Effector memory CD4-positive, alpha-beta T cell (primary cell): ENCODE results near the gene DAAM2.

Experiments
- DNase-seq, 3 donors: peaks; one replicate each; pipeline ENCODE4 v3.0.0-alpha.2; 2020
- H3K27ac ChIP-seq: 2 replicates; pipeline ENCODE4 v1.7.0; 2013; ENCODE audit warnings: mild to moderate bottlenecking, low read length, moderate library complexity; ENCODE audit not compliant: insufficient read depth, poor library complexity, severe bottlenecking
- H3K27me3 ChIP-seq: replicated peaks from 2 replicates; pipeline ENCODE4 v1.7.0; 2013; ENCODE audit warnings: mild to moderate bottlenecking, low read length; ENCODE audit not compliant: insufficient read depth, control insufficient read depth, poor library complexity, severe bottlenecking
- H3K36me3 ChIP-seq: 2 replicates; pipeline ENCODE4 v1.7.0; 2013; ENCODE audit warnings: mild to moderate bottlenecking, low read length, moderate library complexity; ENCODE audit not compliant: control insufficient read depth, insufficient read depth
- H3K4me1 ChIP-seq: 2 replicates; pipeline ENCODE4 v1.7.0; 2013; ENCODE audit warnings: low read length, mild to moderate bottlenecking; ENCODE audit not compliant: control insufficient read depth, insufficient read depth, poor library complexity, severe bottlenecking
- H3K4me3 ChIP-seq: 2 replicates; pipeline ENCODE4 v1.7.0; 2013; ENCODE audit warnings: low read length, low read depth, mild to moderate bottlenecking; ENCODE audit not compliant: insufficient read depth, poor library complexity, severe bottlenecking
- H3K9me3 ChIP-seq: 2 replicates; pipeline ENCODE4 v1.7.0; 2013; ENCODE audit warnings: mild to moderate bottlenecking, low read length, moderate library complexity; ENCODE audit not compliant: control insufficient read depth

Gene DAAM2

DNA sequence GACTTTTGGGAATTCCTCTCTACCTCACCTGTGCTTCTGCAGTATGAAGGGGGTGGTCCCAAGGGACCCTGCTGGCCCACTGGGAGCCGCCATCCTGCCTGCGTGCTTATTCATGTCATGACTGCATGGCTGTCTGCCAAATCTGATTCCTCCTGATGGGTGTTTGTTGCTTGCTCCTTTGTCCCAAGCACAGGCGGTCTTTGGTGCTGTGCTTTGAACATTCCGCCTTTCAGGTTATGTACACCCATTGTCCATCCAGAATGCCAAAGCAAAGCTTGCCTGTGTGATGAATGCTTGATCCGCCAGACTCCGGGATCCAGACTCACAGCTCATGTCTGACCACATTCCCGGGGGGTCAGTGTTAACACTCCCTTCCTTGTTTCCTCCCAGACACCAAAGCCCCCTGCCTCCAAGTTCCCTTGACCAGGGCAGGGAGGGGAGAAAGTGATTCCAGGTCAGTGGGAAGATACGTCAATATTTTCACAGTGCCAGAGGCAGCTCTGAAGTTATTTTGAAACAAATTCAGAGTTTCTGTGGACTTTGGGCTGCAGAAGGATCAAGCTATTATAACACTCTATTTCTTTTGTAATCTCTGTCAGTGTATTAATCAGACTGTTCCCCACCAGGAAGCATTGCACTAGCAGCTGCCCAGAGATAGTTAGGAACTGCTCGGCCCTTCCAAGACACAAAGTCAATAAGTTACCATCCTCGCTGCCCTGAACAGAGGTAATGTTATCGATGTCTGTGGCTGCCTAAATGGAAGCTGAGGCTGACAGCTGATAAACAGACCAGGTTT, 9.5 kb downstream of the DAAM2 start:
- Histone ChIP-seq H3K9me3 (no peaks in the 10 kb centered on the region), H3K27me3 (no peaks in the 10 kb centered on the region), H3K4me1 (no peaks in the 10 kb centered on the region), H3K36me3 (no peaks in the 10 kb centered on the region), H3K27ac (no peak overlapping the region), H3K4me3 (no peak overlapping the region)
- no peak for DNase-seq

DNA sequence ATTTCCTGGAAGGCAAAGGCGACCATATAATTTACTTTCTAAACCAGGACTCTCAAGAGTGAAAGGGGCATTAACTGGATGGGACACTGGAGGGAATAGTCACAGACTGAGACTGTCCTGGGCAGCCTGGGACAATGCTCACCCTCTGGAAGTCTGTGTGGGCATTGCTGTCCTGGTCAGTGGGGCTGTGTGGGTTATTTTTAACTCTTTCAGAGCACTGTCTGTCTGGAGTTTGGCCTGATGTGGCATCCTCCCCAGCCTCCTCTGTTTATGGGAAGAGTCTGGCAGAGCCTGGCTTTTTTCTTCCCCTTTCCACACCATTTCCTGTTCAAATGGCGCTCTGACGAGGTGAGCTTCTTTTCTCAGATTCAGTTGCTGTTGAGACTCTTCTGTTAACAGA, 11.7 kb downstream of the DAAM2 start:
- H3K27me3 ChIP-seq = no peaks in the 10 kb centered on the region
- no peaks in the 10 kb centered on the region for H3K4me1 ChIP-seq
- H3K4me3 ChIP-seq = no peak overlapping the region
- no peak for DNase-seq
- no peaks in the 10 kb centered on the region for H3K9me3 ChIP-seq
- no peak overlapping the region for H3K27ac ChIP-seq
- no peaks in the 10 kb centered on the region for H3K36me3 ChIP-seq

DNA sequence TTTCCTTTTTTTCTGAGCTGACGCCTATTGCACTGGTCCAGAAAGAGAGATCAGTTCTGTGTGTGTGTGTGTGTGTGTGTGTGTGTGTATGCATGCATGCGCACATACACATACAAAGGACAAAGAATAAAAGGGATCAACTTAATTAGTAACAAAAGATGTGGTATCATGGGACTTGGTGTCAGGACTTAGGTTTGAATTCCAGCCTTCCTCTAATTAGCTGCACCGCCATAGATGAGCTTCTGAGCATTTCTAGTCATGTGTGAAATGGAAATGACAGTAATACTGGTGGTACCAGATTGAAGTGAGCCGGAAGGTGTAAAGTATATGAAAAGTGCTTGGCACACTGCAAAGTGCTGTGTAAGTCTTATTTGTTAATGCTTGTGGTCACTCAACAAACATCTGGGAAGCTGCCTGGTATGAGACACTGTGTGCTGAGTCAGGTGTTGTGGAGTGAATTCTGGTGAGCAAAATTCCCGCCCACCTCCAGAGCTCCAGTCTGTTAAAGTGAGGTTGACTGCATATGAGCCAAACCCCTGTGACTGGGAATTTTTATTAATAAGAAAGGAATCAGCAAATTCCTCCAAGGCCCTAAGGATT, 12.4 kb downstream of the DAAM2 start:
- H3K4me1 ChIP-seq = no peaks in the 10 kb centered on the region
- no peaks in the 10 kb centered on the region for H3K27me3 ChIP-seq
- no peaks in the 10 kb centered on the region for H3K9me3 ChIP-seq
- DNase-seq = no peak
- H3K4me3 ChIP-seq = no peak overlapping the region
- no peaks in the 10 kb centered on the region for H3K36me3 ChIP-seq
- H3K27ac ChIP-seq = no peak overlapping the region

DNA sequence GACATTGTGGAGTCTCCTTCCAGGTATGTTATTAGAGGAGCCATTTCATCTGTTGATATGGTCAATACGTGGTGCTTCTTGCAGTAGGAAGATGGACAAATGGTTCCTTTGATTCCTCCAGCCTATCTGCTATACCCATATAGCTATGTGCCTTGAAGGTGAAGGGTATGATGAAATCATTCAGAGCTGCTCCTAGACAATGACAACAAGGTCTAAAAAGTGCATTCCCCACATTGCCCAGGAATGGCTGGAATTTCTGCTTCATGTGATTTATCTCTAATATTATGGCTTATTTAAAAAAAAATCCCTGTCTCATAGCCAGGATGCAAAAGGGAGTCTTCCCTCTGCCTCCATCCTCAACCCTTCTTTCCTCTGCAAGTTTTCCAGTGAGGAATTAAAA, 14.1 kb downstream of the DAAM2 start:
- no peaks in the 10 kb centered on the region for H3K27me3 ChIP-seq
- H3K36me3 ChIP-seq = no peaks in the 10 kb centered on the region
- H3K9me3 ChIP-seq = no peaks in the 10 kb centered on the region
- DNase-seq = no peak
- H3K4me3 ChIP-seq = no peak overlapping the region
- H3K27ac ChIP-seq = no peak overlapping the region
- H3K4me1 ChIP-seq = no peaks in the 10 kb centered on the region

DNA sequence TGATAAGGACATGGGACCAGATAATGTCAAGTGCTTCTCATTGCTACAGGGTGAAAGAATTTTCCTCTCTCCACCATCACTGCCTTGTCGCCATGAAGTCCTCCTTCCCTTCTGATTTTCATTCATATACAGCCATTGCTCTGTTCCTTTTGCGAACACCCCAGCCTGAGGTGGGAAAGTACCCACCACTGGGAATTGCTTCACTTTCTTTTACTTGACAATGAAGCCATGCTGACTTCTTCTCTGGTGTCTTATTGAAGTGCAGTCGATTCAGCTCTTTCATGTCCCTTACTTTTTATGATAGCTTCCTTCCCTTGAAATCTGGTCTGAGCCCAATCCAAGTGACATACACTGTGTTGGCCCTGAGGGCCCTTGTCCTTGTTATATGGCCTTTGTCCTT, 16.2 kb downstream of the DAAM2 start:
- Histone ChIP-seq H3K9me3 (no peaks in the 10 kb centered on the region), H3K27me3 (no peaks in the 10 kb centered on the region), H3K36me3 (no peaks in the 10 kb centered on the region), H3K4me3 (no peak overlapping the region), H3K4me1 (no peaks in the 10 kb centered on the region), H3K27ac (no peak overlapping the region)
- no peak for DNase-seq

DNA sequence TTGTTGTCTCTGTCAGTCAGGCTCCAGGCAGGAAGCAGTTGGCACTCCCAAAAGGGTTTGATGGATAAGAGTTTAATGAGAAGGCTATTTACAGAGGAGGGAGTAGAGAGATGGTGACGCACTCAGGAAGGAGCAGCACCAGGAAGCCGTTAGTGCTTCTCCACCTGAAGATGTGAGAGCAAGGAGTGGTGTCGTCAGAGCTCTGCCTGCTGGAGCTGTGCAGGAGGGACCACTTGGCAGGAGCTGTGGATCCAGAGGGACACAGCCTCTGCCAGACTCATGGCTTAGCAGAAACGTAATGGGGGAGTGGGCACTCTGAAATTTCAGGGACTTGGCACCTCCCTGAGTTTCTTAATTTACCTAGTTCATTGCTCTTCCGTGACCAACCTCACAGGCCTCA, 16.8 kb downstream of the DAAM2 start:
- H3K9me3 ChIP-seq = no peaks in the 10 kb centered on the region
- no peaks in the 10 kb centered on the region for H3K4me1 ChIP-seq
- no peak for DNase-seq
- H3K4me3 ChIP-seq = no peak overlapping the region
- no peak overlapping the region for H3K27ac ChIP-seq
- H3K27me3 ChIP-seq = no peaks in the 10 kb centered on the region
- H3K36me3 ChIP-seq = no peaks in the 10 kb centered on the region

DNA sequence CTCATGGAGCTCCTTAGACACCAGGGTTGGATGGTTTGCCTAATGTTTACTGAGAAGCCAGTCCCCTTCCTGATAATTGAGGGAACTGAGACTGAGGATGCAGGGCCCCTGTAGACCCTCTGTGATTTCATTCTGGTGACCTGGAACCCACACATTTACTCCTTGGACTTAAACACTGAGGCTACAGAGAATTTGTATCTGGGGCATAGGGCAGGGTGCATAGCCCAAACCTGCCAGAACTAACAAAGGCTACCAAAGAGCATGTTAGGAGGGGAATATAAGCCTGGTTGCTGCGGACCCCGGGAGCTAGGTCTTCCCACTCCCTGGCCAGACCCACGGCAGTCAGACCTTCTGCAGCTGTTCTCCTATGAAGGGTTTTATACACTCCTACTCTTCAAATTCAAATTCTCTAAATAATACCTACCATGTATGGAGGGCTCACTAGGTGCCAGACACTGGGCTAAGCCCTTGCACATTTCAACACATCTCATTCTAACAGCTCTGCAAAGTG, 19.7 kb downstream of the DAAM2 start:
- Histone ChIP-seq H3K9me3 (no peaks in the 10 kb centered on the region), H3K4me1 (no peaks in the 10 kb centered on the region), H3K27ac (no peak overlapping the region), H3K27me3 (no peaks in the 10 kb centered on the region), H3K36me3 (no peaks in the 10 kb centered on the region), H3K4me3 (no peak overlapping the region)
- DNase-seq = no peak

DNA sequence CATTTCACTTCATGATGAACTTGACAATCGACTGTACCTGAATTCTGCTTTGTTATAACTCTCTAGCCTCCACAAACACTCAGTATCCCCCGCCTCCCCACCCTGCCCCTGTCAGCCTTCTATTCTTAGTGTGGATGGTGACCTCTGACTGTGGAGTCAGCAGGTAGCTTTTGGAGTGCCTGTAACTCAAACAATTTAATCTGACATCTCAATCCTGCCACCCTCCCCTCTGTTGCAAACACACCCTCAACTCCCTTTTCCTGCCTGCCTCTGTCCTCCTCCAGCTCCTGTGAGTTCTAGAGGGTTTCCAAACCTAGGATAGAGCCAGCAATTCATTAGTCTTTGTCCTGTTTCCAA, 20.3 kb downstream of the DAAM2 start:
- DNase-seq = no peak
- no peaks in the 10 kb centered on the region for H3K27me3 ChIP-seq
- H3K9me3 ChIP-seq = no peaks in the 10 kb centered on the region
- H3K4me1 ChIP-seq = no peaks in the 10 kb centered on the region
- H3K4me3 ChIP-seq = no peak overlapping the region
- H3K36me3 ChIP-seq = no peaks in the 10 kb centered on the region
- no peak overlapping the region for H3K27ac ChIP-seq

DNA sequence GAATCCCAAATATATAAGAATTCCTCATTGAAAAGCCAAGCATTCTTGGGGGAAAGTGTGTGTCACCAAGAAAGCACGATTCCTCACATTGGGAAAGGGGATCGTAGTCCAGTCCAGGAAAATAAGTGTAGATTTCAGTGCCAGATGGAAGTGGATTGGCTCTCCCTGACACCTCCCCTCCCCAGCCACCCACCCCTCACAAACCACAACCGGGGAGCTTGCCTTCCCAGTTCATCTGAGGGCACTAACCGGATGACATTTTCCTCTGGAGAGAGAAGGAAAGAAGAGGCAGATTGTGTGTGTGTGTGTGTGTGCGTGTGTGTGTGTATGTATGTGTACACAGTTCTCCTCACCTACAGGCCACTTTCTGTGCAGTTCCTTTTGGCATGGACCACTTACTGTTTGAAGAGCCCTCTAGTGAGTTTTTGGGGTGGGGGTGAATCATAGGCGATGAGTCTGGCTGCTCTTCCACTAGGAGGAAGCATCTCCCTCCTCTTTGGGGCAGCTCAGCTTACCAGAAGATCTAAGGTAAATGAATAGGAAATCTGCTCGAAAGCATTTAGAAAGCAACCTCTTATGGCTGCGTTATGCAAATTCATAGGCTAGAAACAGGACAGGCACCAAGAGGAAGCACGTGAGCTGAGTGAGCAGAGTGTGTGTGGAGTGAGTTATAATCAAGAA, 20.8 kb downstream of the DAAM2 start:
- no peaks in the 10 kb centered on the region for H3K9me3 ChIP-seq
- H3K4me3 ChIP-seq = no peak overlapping the region
- H3K4me1 ChIP-seq = no peaks in the 10 kb centered on the region
- DNase-seq = no peak
- H3K27ac ChIP-seq = no peak overlapping the region
- H3K27me3 ChIP-seq = no peaks in the 10 kb centered on the region
- H3K36me3 ChIP-seq = no peaks in the 10 kb centered on the region

DNA sequence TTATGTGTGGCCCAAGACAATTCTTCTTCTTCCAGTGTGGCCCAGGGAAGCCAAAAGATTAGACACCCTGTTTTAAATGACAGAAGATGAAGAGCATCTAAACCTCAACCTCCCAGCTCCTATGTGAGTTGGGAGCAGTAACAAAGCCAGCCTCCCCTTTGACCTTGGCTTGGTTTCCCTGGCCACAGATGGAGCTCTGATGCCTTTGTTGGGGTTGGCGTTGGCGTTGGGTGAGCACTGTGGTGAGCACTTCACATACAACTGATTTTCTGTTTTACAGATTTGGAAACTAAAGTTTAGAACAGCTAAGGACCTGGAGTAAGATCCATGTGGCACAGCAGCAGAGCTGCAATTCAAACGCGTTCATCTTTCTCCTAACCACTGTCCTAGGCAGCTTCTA, 22.1 kb downstream of the DAAM2 start:
- H3K27me3 ChIP-seq = no peaks in the 10 kb centered on the region
- H3K36me3 ChIP-seq = no peaks in the 10 kb centered on the region
- no peak for DNase-seq
- no peaks in the 10 kb centered on the region for H3K4me1 ChIP-seq
- H3K27ac ChIP-seq = no peak overlapping the region
- H3K4me3 ChIP-seq = no peak overlapping the region
- H3K9me3 ChIP-seq = no peaks in the 10 kb centered on the region
